ENCODE results near the gene NEU4. TPM values are rescaled to one million over a fixed set of nuclear protein-coding genes. Genes with fewer than 3 reads are reported as not detected.
"Not testable (repeated sequence)": the region's sequence is repeated elsewhere in the genome, so short reads cannot be mapped to it uniquely, and the experiment has no call there.

The NEU4 gene
- total RNA-seq, 1 donor from 2014 or later, result 109 TPM

DNA sequence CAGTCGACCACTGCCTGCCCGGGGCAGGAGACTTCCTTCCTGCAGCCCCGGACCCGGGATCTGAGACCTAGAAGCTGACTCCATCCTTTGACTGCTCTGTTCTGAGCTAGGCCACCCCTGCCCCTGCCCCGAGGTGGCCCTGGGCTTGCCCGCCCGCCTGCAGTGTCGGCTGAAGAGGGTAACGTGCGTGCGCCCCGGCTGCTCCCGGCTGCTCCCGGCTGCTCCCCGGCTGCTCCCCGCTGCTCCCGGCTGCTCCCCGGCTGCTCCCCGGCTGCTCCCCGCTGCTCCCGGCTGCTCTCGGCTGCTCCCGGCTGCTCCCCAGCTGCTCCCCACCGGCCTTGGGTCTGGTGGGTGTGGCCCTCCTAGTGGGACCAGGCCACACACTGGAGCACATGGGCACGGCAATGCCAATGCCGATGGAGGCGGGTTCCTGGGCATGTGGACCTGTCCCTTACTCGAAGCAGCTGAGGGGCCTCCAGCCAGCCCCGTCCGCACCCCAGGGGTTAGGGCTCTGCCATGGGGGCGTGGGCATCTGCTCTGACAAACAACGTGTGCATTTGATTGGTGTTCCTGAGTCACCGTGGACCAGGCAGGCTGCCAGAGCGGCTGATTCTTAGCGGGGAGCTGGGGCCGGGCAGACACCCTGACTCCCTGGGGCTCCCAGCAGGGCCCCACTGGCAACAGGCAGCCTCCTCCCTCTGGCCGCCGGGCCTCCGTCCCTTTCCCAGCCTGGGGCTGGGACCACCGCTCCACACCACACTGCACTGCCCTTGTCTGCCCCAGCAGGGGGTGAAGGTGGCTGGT, 34.4 kb upstream of the NEU4 start:
- ATAC-seq (no peak), DNase-seq (ENCODE audit: low spot score) (peak; percentile 46)

DNA sequence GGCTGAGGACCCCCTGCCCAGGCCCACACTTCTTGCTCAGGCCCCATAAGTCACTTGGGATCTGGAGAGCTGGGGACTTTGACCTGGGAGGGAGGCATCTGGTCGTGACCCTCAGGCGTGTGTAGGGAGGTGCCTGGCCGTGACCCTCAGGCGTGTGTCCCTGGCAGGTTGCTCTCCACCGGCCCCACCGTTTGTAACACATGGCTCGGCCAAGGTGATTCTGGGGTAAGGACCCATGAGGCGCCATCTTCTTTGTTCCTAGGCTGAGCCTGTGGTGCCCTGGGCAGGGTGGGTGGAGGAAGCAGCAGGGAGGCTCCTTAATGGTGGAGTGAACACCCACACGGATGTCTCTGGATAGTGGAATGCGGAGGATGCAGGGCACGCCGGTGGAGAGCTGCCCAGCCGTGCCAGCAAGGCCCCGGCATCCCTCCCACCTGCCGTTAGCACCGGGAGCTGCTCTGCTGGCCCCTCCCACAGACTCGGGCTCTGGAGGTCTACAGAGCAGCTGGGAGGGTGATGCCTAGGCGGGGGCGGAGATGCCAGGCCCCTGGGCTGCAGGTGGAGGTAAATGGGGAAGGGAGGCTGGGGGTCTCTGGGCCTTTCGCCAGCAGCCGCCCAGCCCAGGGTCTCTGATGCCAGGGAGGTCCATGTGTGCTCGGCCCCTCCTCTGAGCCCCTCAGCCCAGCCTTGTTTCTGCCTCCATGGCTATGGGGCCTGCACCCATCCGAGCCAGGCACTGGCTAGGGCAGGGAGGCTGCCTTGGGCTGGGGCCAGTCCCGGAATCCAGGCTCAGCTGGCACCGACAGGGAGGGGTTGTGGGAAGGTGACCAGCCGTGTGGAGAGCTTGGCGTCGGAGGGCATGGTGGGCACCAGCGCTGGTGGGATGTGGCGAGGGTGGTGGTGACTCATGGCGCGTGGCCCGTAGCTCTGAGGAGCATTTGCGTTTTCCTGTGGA, 33.5 kb upstream of the NEU4 start:
- no peak for DNase-seq (ENCODE audit: low spot score)
- ATAC-seq, result no peak

DNA sequence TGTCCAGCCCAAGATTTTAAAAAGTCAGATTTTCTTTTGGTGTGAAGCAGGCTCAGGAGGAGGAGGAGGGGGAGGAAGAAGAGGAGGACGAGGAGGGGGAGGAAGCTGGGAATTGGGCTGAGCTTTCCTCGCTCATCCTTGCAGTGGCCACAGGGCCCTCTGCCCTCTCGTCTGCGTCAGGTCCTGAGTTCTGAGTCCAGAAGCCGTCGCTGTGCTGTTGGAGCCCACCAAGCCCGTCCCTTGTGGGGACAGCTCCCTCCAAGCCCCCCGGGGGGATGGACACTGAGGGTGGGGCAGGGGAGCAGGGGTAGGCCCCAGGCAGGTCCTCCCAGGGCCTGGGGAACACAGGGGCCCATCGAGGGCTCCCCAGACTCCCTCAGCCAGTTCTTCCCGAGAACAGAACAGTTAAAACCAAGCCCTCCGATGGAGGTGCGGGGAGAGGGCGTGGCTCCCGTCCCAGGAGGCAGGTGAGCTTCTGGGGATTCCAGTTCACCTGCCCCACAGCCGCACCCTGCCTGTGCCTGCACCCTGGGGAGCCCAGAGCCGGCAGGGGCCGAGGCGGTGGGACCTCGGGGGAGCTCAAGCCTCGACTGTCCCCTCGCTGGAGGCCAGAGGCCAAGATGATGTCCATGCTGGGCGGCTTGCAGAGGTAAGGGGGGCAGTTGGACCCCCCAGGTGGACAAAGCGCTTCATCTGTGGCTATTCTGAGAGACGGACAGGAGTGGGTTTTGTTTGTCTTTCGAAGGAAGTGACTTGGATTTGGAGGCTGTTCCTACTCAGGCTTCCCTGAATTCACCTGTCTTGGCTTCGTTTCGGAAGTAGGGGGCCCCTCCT, 32.4 kb upstream of the NEU4 start, which contains the start of gene GAL3ST2:
Gene GAL3ST2 (plus strand): TSS at position 487 of the 834 bp plus-strand sequence. CDS start 134 bp downstream, at position 621.
- ATAC-seq, result no peak

DNA sequence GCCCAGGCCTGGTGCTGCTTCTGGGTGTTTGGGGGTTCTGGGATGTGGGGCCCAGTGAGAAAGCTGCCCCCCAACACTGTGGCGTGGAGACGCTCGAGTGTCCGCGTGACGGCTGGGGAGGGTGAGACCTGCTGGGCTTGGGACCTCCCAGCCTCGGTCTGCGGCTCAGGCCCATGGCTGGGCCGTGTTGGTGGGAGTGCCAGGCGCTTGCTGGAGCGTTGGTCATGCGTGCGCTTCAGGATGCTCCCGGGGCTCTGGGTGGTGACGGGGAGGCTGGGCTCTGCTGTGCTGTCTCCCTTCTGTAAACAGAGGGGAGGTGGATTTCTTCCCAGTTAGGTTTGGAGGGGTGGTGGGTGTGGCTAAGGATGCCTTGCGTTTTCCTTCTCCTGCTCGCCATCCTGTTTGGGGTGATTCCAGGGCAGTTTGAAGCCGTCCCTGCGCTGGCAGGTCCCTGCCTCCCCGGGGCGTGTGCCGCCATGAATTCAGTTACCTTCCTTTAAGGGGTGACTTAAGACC, 31.8 kb upstream of the NEU4 start:
- no peak for ATAC-seq
- DNase-seq (ENCODE audit: low spot score), result no peak

More for the DNA sequence above, 32.4 kb upstream of the NEU4 start, which contains the start of gene GAL3ST2:
- DNase-seq (ENCODE audit: low spot score), result no peak

DNA sequence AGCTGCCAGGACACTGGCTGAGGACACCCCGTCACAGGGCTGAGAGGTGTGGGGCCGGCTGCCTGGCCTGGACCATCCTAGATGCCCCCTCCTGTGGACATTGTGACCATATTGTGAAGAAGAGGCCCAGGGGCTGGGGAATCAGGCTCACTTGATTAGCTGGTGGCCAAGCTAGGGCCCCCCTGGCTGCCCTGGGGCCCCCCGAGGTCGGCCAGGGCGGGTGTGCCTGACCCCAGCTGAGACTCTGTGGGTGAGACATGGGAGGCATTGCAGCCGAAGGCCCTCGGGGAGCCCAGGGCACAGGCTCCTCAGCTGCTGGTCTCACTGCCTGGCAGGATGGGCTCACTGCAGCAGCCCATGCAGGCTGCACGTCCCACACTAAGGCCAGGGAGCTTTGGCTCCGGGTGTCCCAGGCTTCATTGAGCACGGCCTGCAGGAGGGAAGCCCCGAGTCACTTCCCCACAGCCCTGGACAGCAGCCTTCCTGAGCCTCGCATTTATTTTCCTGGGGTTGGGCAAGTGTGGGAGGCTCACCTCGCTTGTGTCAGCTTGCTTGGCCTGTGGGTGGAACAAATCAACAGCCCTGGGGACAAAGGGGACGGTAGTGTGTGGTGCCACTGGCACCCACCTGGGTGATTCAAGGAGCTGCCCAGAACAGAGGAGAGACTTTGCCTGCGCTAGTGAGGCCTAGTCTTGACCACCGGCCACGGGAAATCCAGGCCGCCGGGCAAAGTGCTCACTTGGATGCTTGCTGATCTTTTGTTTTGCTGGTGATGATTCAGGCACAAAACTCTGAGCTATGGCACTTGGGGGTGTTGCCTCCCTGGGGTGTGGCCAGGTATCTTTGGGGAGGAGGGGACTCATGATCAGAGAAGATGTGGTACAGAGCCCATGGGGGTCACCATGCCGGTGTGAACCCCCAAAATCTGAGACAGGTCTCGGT, 31.0 kb upstream of the NEU4 start:
- ATAC-seq (no peak), DNase-seq (ENCODE audit: low spot score) (no peak)

DNA sequence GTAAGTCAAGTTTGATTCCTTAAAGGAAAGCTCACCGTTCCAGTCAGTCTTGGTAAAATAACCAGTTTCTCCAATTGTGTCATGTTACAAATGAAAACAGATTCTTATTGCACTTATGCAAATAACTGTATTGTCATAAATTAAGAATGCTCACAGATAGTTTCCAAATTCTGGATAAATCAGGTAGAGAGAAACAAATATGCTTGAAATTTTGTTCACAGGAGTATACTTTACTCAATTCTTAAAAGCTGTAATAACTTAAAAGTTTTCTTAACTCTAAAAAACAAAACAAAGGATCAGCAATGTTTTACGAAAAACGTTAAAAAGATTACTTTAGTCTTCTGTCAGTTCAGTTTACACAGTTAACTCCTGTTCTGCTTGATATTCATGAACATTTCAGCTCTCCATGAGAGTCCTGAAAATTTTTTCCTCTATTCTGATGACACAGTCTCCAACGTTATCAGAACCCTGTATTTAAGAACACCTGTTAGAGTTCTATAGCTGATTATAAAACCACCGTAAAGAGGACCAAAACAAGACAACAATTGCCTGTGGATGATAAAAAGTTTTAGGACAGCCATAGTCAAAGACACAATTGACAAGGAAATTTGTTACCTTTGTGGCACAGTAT, 27.9 kb upstream of the NEU4 start:
- ATAC-seq, result no peak
- no peak for DNase-seq (ENCODE audit: low spot score)

DNA sequence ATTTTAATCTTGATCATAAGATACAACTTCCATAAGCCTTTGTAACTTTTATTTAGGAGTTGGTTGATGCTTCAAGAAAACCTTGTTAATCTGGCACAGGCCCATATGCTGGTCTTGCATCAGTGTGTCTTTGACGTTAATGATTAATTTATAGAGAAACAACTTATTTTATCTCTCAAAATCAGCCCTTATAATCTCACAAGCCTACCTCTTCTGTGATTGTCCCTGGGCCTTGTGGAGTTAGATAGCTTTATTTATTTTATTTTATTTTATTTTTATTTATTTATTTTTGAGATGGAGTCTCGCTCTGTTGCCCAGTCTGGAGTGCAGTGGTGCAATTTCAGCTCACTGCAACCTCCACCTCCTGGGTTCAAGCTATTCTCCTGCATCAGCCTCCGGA, 26.9 kb upstream of the NEU4 start:
- DNase-seq (ENCODE audit: low spot score), result not testable (repeated sequence)
- ATAC-seq, result peak; percentile 43

DNA sequence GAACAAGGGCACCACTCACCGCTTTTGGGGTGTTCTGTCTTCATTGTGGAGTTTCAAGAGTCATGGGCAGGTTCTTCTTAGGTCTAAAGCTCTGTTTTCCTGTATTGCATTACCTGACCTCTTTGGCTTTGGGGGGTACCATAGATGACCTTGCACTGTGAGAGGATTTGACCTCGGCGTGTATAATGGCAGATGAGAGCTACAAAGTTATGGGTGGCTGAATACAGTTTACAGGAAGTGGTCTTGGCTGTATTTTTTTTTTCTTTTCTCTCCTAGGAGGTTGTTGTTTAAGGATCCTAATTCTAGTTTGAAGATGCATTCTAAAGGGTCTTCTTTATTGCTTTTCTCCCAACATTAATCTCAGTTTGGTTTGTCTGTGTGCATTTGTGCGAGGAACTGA, 20.9 kb upstream of the NEU4 start:
- ATAC-seq (no peak), DNase-seq (ENCODE audit: low spot score) (no peak)

DNA sequence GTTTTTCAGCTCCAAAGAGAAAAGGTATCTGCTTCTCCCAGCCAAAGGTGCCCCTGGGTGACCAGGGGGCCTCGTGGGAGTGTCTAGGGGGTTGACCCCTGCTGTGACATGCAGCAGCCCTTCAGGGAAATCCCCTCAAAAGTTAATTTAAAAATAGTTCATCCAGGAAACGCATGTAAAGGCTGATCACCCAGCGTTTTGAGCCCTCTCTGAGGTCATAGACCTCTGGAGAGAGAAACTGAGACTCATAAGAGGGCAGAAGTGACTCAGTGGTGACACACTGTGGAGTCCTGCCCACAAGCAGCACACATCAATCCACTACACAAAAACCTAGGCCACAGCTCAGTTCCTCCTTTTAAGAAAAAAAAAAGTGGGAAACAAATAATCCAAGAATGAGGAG, 20.4 kb upstream of the NEU4 start:
- ATAC-seq, result no peak
- no peak for DNase-seq (ENCODE audit: low spot score)

DNA sequence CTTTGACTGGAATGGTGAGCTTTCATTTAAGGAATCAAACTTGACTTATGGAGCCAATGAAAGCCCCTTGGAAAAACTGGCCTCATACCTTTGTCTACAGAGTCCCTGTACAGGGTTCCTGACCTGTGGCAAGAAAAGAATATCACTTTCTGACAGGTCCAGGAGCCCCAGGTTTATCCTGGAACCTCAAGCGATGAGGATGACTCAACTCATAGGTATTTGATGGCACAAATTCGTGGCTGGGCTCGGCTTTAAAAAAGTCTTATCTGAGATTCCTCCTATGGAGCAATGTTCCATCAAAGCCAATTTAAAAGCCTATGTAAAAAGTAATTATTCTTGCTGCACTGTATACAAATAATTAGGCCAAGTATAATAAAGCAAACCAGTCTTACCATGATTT, 17.6 kb upstream of the NEU4 start:
- not testable (repeated sequence) for ATAC-seq; DNase-seq (ENCODE audit: low spot score)

DNA sequence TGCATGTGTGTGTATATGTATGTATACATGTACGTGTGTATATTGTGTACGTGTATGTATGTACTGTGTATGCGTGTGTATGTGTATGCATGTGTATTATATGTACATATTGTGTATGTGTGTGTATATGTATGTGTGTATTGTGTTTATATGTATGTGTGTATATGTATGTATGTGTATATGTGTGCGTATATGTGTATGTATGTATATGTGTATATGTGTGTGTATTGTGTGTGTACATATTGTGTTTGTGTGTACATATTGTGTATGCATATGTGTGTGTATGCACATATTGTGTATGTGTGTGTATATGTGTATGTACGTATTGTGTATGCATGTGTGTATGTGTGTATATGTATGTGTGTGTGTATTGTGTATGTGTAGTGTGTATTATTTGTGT, 15.6 kb upstream of the NEU4 start:
- ATAC-seq (no peak), DNase-seq (ENCODE audit: low spot score) (no peak)

DNA sequence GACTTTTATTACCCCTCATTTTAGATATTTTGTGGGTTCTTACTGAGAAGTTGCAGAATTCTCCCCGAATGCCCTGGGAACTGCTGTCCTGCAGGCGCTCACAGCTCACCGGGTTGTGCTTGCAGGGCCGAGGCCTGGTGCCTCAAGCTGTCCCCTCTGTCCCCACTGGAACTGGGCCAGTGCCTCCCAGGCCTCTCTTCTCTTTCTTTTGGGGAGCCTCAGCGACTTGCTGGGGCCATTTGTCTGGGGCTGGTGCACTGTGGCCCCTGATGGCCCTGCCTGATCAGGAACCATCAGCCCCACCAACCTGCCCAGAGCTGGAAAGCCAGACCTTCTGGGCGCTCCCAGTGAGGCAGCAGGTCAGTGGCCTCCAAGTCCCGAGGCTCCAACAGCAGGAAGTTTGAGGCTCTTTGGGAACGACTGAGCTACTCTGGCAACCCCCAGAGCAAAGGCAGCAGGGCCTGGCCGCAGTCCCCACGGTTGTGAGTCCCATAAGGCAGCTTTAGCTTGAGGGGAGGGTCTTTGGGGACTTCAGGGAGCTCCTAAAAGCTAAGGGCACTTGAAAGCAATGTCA, 14.7 kb upstream of the NEU4 start:
- ATAC-seq (no peak), DNase-seq (ENCODE audit: low spot score) (no peak)

DNA sequence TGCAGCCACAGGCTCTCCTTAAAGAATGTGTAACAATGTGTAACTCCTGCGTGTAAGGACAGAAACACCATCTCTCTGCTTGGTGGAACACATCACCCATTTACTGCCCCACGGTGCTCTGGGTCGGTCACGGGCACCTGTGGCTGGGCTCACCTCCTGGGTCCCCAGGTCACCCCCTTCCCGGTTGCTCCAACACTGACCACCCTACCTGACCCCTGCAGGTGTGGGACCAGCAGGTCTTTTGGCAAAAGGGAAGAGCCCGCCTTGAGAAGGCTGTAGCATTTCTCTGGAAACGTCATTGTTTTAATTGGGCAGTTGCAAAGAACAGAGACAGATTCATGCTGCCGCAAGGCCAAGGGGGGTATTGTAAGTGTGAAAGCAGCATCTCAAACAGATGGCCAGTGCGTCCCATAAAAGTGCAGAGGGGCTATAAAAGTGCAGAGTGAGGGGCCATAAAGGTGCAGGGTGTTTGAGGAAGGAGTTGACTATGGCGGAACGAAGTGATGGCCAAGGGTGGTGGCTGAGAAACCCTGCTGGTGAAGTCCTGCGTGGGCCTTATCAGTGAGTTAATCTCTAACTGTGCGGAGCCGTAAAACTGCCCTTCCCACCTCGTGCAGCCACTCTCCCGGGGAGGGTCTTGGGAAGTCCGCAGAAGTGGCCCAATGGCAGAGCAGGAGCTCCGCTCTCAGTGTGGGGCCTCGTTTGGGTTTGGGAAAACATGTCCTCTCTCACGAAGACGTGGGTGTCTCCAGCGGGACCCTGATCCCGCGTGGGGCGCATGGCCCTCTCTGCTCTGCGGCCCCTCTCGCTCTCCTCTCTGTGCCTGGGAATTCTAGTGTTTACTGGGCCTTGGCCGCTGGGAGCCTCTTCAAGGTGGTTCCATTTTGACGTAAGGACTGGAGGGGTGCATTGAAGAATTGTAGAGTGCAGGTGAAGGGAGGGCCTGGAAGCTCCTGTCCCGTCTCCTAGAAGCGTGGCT, 13.7 kb upstream of the NEU4 start:
- DNase-seq (ENCODE audit: low spot score), result no peak
- ATAC-seq, result no peak

DNA sequence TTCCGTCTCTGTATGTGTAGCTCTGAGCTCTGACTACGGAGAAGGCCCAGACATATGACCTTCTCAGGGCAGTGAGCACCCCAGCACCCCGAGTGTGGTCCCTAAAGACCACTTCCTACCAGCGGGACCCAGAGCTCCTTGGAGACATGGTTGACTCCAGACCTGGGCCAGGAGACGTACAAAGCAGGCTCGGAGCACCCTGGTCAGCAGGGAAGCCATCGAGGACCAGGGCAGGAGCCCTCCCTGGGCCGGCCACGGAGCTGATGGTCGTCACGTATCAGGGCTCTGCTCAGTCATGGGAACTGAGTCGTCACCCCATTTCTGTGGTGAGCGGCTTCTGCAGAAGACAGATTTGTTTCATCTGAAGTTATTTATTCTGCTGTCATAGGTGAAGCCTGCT, 12.8 kb upstream of the NEU4 start:
- ATAC-seq (no peak), DNase-seq (ENCODE audit: low spot score) (no peak)

DNA sequence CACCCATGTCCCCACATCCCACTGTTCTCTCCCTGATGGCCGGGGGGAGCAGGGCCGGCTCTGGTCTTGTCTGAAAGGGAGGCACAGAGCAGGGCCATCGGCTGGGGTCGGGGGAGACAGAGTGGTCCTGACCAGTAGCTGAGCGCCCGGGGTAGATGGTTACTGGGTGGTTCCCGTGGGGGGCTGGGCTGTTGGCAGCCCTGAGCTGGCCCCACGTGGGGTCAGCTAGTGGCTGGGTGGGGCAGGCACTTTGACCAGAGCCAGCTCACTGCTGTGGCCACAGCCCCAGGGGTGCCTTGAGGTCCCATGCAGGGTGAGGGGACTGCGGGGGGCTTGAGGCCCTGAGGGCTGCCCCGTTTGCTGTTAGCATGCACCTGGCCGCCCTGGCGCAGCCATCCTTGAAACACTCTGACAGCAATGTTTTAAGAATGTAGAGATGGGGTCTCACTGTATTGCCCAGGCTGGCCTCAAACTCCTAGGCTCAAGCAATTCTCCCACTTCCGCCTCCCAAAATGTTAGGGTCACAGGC, 12.3 kb upstream of the NEU4 start:
- ATAC-seq (no peak), DNase-seq (ENCODE audit: low spot score) (no peak)

DNA sequence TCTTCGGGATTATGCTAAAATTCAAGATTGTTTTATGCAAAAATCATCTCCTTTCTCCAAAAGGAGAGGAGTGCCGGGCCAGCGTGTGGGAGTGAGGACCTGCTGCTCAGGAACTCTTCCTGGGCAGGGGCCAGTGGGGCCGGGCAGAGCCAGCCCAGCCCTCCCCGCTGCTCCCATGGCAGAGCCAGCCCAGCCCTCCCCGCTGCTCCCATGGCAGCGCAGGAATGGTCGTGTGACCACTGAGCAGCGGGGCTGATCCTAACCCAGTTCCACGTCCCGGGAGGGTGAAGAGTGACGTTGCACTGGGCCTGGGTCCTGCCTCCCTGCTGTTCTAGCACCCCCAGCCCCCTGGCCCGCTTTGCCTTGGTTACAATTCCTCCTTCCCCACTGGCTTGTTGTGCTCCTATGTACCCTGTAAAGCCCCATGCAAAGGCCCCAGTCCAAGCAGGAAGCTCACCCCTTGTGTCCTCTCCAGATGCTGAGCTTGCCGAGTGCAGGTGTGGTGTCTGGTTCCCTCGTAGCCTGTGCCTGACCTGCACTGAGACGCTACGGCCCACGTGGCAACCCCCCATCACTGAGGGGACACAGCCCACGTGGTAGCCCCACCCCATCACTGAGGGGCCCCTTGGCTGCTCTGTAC, 11.4 kb upstream of the NEU4 start:
- no peak for ATAC-seq
- no peak for DNase-seq (ENCODE audit: low spot score)
